Occipital lobe (tissue), 2 donors: ENCODE measurements around the gene FAM217A. TPM values are rescaled to one million over a fixed set of nuclear protein-coding genes. Genes with fewer than 3 reads are reported as not detected.
"Not testable (repeated sequence)": the region's sequence is repeated elsewhere in the genome, so short reads cannot be mapped to it uniquely, and the experiment has no call there.

ENCODE experiments used
- DNase-seq: peaks from one replicate; lab custom pipeline; 2025; lab: John Stamatoyannopoulos, UW
- total RNA-seq: library from RNA; depleted of rRNA; stranded (reverse); fragments of >200 nt; gene quantifications from one replicate; pipeline ENCODE4 v1.2.3, GENCODE V29; 2014

The FAM217A gene
- not detected for total RNA-seq

GRCh38 chr6:4078691-4079471, at the start of gene FAM217A:
TSS of gene FAM217A (minus strand) at chr6:4079137. CDS start at chr6:4077414, 1,723 bp downstream.
- DNase-seq = no peak

- no peak for DNase-seq
Measured at GRCh38 chr6:4128072-4128471, 49.1 kb upstream of the FAM217A start.

- no peak for DNase-seq
Measured at GRCh38 chr6:4125933-4126864, 47.3 kb upstream of the FAM217A start.

GRCh38 chr6:4125500-4125899, 46.6 kb upstream of the FAM217A start:
- no peak for DNase-seq

- DNase-seq = no peak
Measured at GRCh38 chr6:4124351-4124750, 45.4 kb upstream of the FAM217A start.

- DNase-seq = no peak
Measured at GRCh38 chr6:4115741-4116140, 36.8 kb upstream of the FAM217A start.

GRCh38 chr6:4114123-4114522, 35.2 kb upstream of the FAM217A start:
- DNase-seq = no peak

GRCh38 chr6:4113649-4114048, 34.7 kb upstream of the FAM217A start:
- no peak for DNase-seq

- no peak for DNase-seq
Measured at GRCh38 chr6:4112366-4112765, 33.4 kb upstream of the FAM217A start.

GRCh38 chr6:4109363-4109815, 30.5 kb upstream of the FAM217A start:
- DNase-seq = not testable (repeated sequence)

GRCh38 chr6:4108561-4109093, 29.7 kb upstream of the FAM217A start:
- no peak for DNase-seq

GRCh38 chr6:4107873-4108272, 28.9 kb upstream of the FAM217A start:
- DNase-seq = no peak

GRCh38 chr6:4105980-4106536, 27.1 kb upstream of the FAM217A start:
- no peak for DNase-seq

GRCh38 chr6:4103929-4104328, 25.0 kb upstream of the FAM217A start:
- DNase-seq = no peak

GRCh38 chr6:4102687-4103244, 23.8 kb upstream of the FAM217A start:
- DNase-seq = no peak

GRCh38 chr6:4101298-4101697, 22.4 kb upstream of the FAM217A start:
- DNase-seq = no peak

GRCh38 chr6:4100655-4101054, 21.7 kb upstream of the FAM217A start:
- DNase-seq = no peak

GRCh38 chr6:4093288-4093687, 14.4 kb upstream of the FAM217A start:
- DNase-seq = no peak

- no peak for DNase-seq
Measured at GRCh38 chr6:4091941-4092340, 13.0 kb upstream of the FAM217A start.

GRCh38 chr6:4090043-4090442, 11.1 kb upstream of the FAM217A start:
- not testable (repeated sequence) for DNase-seq

- DNase-seq = no peak
Measured at GRCh38 chr6:4088704-4089103, 9.8 kb upstream of the FAM217A start.
